Stimulated activated CD4-positive, alpha-beta T cell treated with anti-CD3 and anti-CD28 coated beads, Interleukin-15, amount 100 ng/mL, for 24 hours (primary cell): Measurements from ENCODE around the gene DSTYK.

Experiments
- DNase-seq: peaks from one replicate; pipeline ENCODE4 v3.0.0-alpha.2; 2020

Gene DSTYK

DNA sequence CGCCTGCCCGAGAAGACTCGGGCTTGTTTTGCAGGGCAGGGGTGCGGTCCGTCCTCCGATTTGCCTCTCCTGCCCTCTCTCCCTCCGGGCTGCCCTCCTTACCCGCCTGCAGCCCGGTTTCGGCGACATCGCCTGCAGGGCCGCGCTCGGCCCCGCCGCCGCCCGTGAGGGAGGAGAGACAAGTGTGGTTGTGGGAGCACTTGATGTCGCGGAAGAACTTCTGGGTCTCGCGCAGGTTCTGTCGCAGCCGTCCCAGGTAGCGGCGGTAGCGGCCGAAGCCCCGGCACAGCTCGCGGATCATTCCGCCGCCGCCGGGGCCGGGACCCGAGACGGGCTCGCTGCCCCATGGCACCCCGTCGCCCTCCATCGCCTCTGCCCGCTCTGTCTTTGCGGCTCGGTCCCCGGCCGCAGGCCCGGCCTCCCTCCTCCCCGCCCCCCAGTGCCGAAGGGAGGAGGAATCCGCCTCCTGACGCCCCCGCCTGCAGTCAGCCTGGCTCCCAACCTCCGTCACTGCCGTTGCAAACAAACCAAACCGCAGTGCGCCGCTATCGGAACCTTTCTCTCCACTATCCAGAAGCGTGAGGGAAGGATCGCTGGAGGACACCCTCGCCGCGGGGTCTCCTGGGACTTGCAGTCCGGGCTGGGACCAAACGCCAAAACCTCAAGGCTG lies at the start of gene DSTYK:
Gene DSTYK, minus strand, starts transcription at position 534 of the 670 bp plus-strand sequence. Its CDS starts 167 bp downstream, at position 367.
- DNase-seq: peak; percentile 97

GRCh38 chr1:205259998-205260397 lies 48.5 kb upstream of the DSTYK start:
- no peak for DNase-seq

DNA sequence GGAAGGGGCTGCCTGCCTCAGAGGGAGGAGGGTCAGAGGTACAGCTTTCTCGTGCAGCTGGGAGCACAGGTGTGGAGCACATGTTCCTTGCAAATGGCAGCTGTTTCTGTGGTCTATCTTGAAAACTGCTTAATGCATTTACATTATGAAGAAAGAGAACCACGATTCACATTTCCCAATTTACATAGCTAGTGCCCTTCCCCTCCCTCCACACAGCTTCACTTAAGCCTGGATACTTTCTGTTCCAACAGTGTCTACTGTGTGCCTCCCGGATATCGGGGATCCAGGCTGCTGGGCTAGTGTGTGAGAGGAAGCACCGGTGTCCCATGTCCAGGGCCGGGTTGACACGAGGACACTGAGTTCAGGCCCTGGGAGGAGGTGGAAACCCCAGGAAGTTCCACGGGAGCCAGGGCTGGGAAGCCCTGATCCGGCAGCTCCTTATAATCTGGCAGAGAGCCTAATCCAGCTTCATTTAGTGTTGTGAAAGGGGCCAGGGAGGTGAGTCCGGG lies 47.9 kb upstream of the DSTYK start:
- DNase-seq: no peak

- no peak for DNase-seq
These were observed 47.2 kb upstream of the DSTYK start for GRCh38 chr1:205258719-205259118.

GRCh38 chr1:205258261-205258691 lies 46.8 kb upstream of the DSTYK start:
- no peak for DNase-seq

DNA sequence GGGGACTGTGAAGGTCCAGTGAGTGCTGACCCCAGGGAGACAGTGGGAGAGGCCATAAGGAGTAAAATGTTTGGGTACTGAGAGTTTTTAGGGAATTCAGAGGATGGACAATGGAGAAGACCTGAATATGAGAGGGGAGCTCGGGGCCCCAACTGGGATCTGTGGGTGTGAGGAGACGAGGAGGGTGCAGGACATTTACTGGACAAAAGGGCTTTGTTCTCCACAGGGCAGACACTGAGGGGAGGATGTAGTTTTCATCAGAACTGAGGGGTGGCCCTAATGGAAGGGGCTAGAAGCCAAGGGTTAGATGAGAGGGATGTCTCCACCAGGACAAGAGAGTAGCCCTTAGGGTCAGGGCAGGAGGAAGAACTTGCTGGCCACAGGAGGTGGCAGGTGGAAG lies 46.2 kb upstream of the DSTYK start:
- no peak for DNase-seq

DNA sequence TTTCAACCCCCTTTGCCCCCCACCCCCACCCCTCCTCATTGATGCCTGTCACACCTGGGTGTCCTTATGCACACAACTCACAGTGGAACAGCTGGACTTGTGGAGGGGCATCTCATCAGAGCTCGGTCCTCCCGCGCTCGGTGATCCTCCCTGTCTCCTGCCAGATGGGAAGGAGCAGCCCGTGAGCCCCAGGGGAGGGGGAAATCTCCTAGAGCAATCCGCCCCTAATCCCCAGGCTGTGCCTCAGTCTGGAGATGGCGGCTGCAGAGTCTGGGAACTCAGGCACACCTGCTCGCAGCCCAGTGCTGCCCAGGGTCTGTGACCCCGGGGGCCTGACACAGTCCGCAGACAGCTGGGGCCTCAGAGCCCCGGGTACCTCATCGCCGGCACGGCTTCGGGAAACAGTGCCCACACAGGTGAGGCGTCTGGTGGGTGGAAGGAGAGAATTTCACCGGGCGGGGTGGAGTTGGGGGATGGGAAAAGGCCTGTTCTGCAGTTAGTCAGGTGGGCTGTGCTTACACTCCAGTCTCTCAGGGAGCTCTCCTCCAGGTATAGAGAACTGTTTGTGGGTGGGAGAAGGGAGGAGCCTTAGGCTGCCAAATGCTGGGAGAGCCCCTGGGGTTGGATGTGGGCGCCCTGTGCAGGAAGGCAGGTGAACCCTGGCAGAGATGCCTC lies 45.6 kb upstream of the DSTYK start:
- DNase-seq: no peak

- peak; percentile 90 for DNase-seq
These were observed 44.7 kb upstream of the DSTYK start for GRCh38 chr1:205255941-205256780.

GRCh38 chr1:205251576-205251975 lies 40.1 kb upstream of the DSTYK start:
- no peak for DNase-seq

DNA sequence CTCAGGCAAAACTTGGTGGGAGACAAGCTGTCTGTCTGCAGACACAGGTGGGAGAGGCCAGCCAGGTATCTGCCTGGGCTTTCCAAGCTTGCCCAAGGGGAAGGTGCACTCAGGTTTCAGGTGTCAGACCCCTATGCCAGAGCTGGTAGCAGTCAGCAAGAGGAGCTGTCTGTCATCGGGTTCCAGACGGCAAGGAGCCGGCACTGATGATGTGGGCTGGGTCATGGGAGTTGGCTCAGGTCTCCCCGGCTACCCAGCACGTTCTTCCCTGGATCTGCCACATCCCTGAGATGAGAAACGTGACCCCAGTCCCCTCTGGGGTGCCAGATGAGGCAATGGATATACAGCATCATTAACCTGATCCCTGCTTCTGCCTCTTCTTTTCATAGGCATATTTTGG lies 39.2 kb upstream of the DSTYK start:
- no peak for DNase-seq

GRCh38 chr1:205249651-205250050 lies 38.1 kb upstream of the DSTYK start:
- DNase-seq: no peak

- DNase-seq: no peak
These were observed 37.5 kb upstream of the DSTYK start for GRCh38 chr1:205248793-205249601.

GRCh38 chr1:205247130-205247921 lies 35.8 kb upstream of the DSTYK start:
- no peak for DNase-seq

DNA sequence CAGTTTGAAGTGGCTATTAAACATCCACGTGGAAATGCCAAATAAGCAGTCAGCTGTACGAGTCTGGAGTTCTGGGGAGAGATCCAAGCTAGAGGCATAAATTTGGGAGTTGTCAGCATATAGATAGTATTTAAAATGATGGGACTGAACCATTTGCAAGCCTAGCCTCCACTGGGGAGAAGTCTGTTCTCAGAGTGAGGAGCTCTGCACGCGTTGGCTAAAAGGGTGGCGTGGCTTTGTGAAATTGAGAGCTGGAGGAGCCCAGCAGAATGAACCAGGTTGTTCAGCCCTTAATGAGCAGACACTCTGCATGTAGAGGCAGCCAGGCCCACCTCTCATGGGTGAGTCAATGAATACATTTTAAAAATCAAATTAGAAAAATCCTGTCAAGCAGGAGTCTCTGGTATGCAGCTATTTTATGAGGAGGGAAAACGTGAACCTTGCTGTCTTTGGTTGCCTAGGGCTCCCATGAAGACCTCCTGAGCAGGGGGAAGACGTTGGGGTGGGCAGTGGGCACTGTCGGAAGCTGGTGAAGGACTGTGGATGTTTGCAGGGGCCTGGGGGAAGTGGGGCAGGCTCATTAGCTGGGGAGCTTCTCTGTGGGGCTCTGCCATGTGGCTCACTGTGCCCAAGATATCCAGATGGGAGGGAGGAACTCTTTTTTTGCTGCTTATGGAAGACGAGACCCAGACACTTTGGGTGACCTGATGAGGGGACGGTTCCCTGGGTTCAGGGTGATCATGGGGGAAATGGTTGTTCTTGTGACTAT lies 35.0 kb upstream of the DSTYK start:
- no peak for DNase-seq

DNA sequence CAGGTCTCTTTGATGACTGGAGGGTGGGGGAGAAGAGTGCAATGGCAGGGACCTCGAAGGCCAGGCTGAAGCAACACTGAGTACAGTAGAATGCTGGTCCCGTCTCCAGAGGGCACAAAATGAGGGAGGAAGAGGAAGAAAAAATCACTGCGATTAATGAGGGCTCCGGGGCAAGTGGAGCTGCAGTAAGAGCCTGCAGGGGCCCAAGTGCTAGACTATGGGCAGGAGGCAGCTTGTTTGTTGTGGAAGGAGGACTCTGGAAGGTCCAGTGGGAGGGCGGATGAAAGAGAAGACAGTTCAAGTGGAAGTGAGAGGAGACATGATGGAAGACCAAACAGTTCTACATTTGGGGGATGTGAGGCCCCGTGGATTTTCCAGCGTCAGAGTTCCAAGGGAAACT lies 33.6 kb upstream of the DSTYK start:
- DNase-seq: no peak

- no peak for DNase-seq
These were observed 32.9 kb upstream of the DSTYK start for GRCh38 chr1:205244384-205244783.

GRCh38 chr1:205243350-205244191 lies 32.1 kb upstream of the DSTYK start:
- DNase-seq: no peak

GRCh38 chr1:205241366-205242030 lies 30.0 kb upstream of the DSTYK start:
- DNase-seq: no peak

GRCh38 chr1:205240569-205240968 lies 29.1 kb upstream of the DSTYK start:
- no peak for DNase-seq
